GM21529 (cell line): ENCODE measurements around the gene HSPA5.
A peak's percentile ranks its signal among the peaks of the same experiment; 100 is the strongest.
"Not testable (repeated sequence)": the region's sequence is repeated elsewhere in the genome, so short reads cannot be mapped to it uniquely, and the experiment has no call there.

Experiments
- ATAC-seq: cut with Tn5 transposase; IDR thresholded peaks from one replicate; pipeline ENCODE4 v1.9.1; 2021; ENCODE audit not compliant: unreplicated experiment

HSPA5 gene

GRCh38 chr9:125241000-125241862 lies at the start of gene HSPA5:
HSPA5 (minus strand) TSS chr9:125241343; CDS start chr9:125241126, 217 bp downstream.
- peak; percentile 91 for ATAC-seq

- ATAC-seq: not testable (repeated sequence)
These were observed 45.8 kb upstream of the HSPA5 start for GRCh38 chr9:125286935-125287433.

GRCh38 chr9:125284855-125285254 lies 43.7 kb upstream of the HSPA5 start:
- no peak for ATAC-seq

- no peak for ATAC-seq
These were observed 39.8 kb upstream of the HSPA5 start for GRCh38 chr9:125280945-125281344.

- no peak for ATAC-seq
These were observed 36.3 kb upstream of the HSPA5 start for GRCh38 chr9:125277411-125277810.

GRCh38 chr9:125276771-125277170 lies 35.6 kb upstream of the HSPA5 start:
- ATAC-seq: no peak

GRCh38 chr9:125272697-125273096 lies 31.6 kb upstream of the HSPA5 start:
- no peak for ATAC-seq

- no peak for ATAC-seq
These were observed 29.9 kb upstream of the HSPA5 start for GRCh38 chr9:125271081-125271480.

GRCh38 chr9:125269014-125269397 lies 27.9 kb upstream of the HSPA5 start:
- no peak for ATAC-seq

- ATAC-seq: no peak
These were observed 27.4 kb upstream of the HSPA5 start for GRCh38 chr9:125268394-125269013.

- ATAC-seq: not testable (repeated sequence)
These were observed 22.9 kb upstream of the HSPA5 start for GRCh38 chr9:125264068-125264467.

GRCh38 chr9:125262294-125262991 lies 21.3 kb upstream of the HSPA5 start:
- no peak for ATAC-seq

GRCh38 chr9:125261501-125262293 lies 20.6 kb upstream of the HSPA5 start, which contains the start of gene GAPVD1:
GAPVD1 (plus strand) TSS chr9:125261826; CDS start chr9:125298922, 37,096 bp downstream.
- peak; percentile 92 for ATAC-seq

- no peak for ATAC-seq
These were observed 19.4 kb upstream of the HSPA5 start for GRCh38 chr9:125260561-125260960.

GRCh38 chr9:125258832-125259534 lies 17.8 kb upstream of the HSPA5 start:
- no peak for ATAC-seq

- ATAC-seq: no peak
These were observed 17.1 kb upstream of the HSPA5 start for GRCh38 chr9:125258160-125258785.

- ATAC-seq: no peak
These were observed 14.7 kb upstream of the HSPA5 start for GRCh38 chr9:125255781-125256391.

- ATAC-seq: no peak
These were observed 13.1 kb upstream of the HSPA5 start for GRCh38 chr9:125254231-125254630.

GRCh38 chr9:125246261-125246667 lies 5.1 kb upstream of the HSPA5 start:
- no peak for ATAC-seq
